ENCODE data around the gene LYZL6.

DNA sequence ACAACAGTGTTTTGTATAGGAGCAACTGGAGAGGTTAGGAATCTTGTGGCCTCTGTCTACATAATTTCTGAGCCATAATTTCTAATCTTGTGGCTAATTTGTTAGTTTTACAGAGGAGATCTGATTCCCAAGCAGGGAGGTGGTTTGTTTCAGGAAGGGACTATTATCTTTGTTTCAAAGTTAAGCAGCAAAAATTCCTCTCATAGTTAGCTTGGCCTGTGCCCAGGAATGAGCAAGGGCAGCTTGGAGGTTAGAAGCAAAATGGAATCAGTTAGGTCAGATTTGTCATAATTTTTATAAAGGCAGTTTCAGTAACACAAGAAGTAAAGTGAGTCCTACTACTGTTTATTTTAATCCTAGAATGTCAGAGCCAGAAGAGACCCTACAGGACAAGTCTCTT is 10.9 kb downstream of the LYZL6 start:
- no peak for TF ChIP-seq POLR2AphosphoS5 (IDR thresholded peaks at IDR 0.05; ENCODE audit: low read depth, low read length)
- TF ChIP-seq TAF1 (IDR thresholded peaks at IDR 0.05; ENCODE audit: borderline replicate concordance, low read depth, low read length) = no peak
- TF ChIP-seq POLR2A (IDR thresholded peaks at IDR 0.05; ENCODE audit: low read depth, low read length) = no peak

Data from GM12892 (cell line).